Tibial nerve (tissue), 4 donors: Measurements from ENCODE around the gene ABCA7.

Experiments
- CTCF ChIP-seq, 5 experiments: fragments of 200-600 bp in 3 of 5; fragments of 450-650 bp in 2 of 5; sonication (generic) in 3 of 5; IDR thresholded peaks; one replicate each; pipeline ENCODE4 v1.5.1; 2016 to 2019; ENCODE audit warnings: antibody characterized with exemption in 5 of 5, mild to moderate bottlenecking in 3 of 5, moderate library complexity in 2 of 5
- EP300 ChIP-seq, 2 donors: sonication (generic); formaldehyde crosslinking; IDR thresholded peaks; one replicate each; pipeline ENCODE4 v1.6.1; 2017; ENCODE audit warnings: antibody characterized with exemption in 2 of 2, mild to moderate bottlenecking in 1 of 2
- POLR2A ChIP-seq, 2 donors: fragments of 450-650 bp; IDR thresholded peaks; one replicate each; pipeline ENCODE4 v1.6.1; 2017; ENCODE audit warnings: antibody characterized with exemption in 2 of 2, mild to moderate bottlenecking in 2 of 2, moderate library complexity in 2 of 2

- no peak for TF ChIP-seq CTCF (IDR thresholded peaks at IDR 0.05)
- no peak for TF ChIP-seq POLR2A (IDR thresholded peaks at IDR 0.05)
- no peak for TF ChIP-seq EP300 (IDR thresholded peaks at IDR 0.05)
These were observed 72.5 kb downstream of the ABCA7 start for GRCh38 chr19:1112268-1113029.
